ENCODE data around the gene PPP6R2. TPM values are rescaled to one million over a fixed set of nuclear protein-coding genes. Genes with fewer than 3 reads are reported as not detected.

Gene PPP6R2
- polyA plus RNA-seq, 1 experiment = 46.4 TPM

GRCh38 chr22:50467341-50467740, 124.2 kb downstream of the PPP6R2 start:
- Histone ChIP-seq H3K27me3 (ENCODE audit: control insufficient read depth, insufficient read depth, low read length) (no peaks in the 10 kb centered on the region), H3K36me3 (ENCODE audit: control insufficient read depth, insufficient read depth, low read length) (peaks cover 51% of the 10 kb centered on the region), H3K4me3 (ENCODE audit: low read depth, low read length) (no peak overlapping the region)
- POLR2A ChIA-PET = no interaction called here
- no peak for DNase-seq (ENCODE audit: low read depth)
- CTCF ChIA-PET = no interaction called here
- TF ChIP-seq, protein P1, sequence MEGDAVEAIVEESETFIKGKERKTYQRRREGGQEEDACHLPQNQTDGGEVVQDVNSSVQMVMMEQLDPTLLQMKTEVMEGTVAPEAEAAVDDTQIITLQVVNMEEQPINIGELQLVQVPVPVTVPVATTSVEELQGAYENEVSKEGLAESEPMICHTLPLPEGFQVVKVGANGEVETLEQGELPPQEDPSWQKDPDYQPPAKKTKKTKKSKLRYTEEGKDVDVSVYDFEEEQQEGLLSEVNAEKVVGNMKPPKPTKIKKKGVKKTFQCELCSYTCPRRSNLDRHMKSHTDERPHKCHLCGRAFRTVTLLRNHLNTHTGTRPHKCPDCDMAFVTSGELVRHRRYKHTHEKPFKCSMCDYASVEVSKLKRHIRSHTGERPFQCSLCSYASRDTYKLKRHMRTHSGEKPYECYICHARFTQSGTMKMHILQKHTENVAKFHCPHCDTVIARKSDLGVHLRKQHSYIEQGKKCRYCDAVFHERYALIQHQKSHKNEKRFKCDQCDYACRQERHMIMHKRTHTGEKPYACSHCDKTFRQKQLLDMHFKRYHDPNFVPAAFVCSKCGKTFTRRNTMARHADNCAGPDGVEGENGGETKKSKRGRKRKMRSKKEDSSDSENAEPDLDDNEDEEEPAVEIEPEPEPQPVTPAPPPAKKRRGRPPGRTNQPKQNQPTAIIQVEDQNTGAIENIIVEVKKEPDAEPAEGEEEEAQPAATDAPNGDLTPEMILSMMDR (IDR thresholded peaks at IDR 0.05; ENCODE audit: insufficient read depth, low read depth, low read length) = no peak

- no peak for DNase-seq (ENCODE audit: low read depth)
- TF ChIP-seq, protein P1 (IDR thresholded peaks at IDR 0.05; ENCODE audit: insufficient read depth, low read depth, low read length) = no peak
- peaks cover 46% of the 10 kb centered on the region for H3K36me3 ChIP-seq (ENCODE audit: control insufficient read depth, insufficient read depth, low read length)
- no peaks in the 10 kb centered on the region for H3K27me3 ChIP-seq (ENCODE audit: control insufficient read depth, insufficient read depth, low read length)
- ChIA-PET POLR2A (no interaction called here), CTCF (no interaction called here)
- no peak overlapping the region for H3K4me3 ChIP-seq (ENCODE audit: low read depth, low read length)
Measured at GRCh38 chr22:50467773-50468440, 124.8 kb downstream of the PPP6R2 start.

DNA sequence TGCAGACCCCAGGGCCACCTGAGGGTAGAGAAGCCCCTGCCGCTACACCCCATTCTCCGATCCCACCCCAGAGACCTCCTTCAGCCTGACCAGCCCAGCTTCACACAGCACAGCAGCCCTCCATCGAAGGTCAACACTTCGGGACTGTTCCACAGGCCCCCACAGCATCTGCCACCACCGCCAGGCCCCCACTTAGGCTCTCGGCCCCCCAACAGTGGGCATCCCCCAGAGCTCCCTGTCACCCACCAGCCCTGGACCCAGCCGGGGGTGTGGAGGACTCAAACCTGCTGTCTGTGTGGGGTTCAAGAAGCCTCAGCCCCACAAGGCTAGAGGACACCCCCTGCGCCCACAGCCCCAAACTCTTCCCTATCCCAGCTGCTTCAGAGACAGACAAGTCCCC, 125.5 kb downstream of the PPP6R2 start:
- CTCF ChIA-PET = interaction anchor here (0.6 kb wide), 1 partner anchor 12 kb away, joined by 3 read pairs; no protein-coding TSS in a partner anchor
- H3K4me3 ChIP-seq (ENCODE audit: low read depth, low read length) = no peak overlapping the region
- TF ChIP-seq, protein P1 (IDR thresholded peaks at IDR 0.05; ENCODE audit: insufficient read depth, low read depth, low read length) = no peak

DNA sequence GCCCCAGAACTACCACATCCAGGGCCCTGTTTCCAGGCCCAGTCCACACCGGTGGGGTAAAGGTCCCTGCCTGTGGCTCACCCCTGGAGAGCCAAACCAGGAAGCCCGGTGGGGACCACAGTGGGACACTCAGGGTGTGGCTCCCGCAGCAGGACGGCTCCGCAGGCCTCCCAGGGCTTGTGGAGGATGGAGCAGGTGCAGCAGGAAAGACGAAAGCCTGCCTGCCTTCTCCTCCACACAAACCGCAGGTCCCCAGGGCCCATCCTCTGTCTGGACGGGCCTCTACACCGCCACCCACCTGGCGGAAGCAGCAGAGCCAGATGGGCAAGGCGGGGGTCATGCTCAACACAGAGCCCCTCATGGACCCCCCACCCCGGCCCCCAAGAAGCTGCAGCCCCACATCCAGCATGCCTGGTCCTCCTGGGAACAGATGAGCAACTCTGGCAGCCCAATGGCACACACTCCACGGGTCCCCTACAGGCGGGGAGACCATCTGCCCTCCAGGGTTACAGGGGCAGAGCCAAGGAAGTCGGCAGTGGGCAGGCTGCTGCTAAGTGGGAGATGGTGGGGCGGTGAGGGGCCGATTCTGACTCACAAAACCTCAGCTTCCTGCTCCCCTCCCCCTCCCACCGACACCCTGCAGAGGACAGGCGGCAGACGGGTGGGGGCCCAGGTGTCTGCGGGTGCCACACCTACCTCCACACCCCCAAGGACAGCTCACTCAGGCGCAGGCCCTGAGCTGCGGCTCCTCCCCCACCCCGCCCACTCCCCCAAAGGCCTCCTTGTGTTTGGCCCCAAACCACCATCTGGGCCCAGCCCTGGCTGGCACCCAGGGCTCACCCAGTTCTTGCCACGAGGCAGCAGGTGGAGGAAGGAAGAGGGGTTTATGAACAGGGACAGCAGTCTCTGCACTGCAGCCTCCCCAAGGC, 126.5 kb downstream of the PPP6R2 start:
- no peak for DNase-seq (ENCODE audit: low read depth)
- POLR2A ChIA-PET = no interaction called here
- TF ChIP-seq, protein P1 (IDR thresholded peaks at IDR 0.05; ENCODE audit: insufficient read depth, low read depth, low read length) = no peak
- H3K4me3 ChIP-seq (ENCODE audit: low read depth, low read length) = no peak overlapping the region
- H3K27me3 ChIP-seq (ENCODE audit: control insufficient read depth, insufficient read depth, low read length) = no peaks in the 10 kb centered on the region
- CTCF ChIA-PET = interaction anchor here (1.2 kb wide), 1 partner anchor 56 kb away, joined by 3 read pairs; the partner anchor contains the start of gene SCO2
- peaks cover 34% of the 10 kb centered on the region for H3K36me3 ChIP-seq (ENCODE audit: control insufficient read depth, insufficient read depth, low read length)

More for the DNA sequence above, 125.5 kb downstream of the PPP6R2 start:
- DNase-seq (ENCODE audit: low read depth) = no peak
- Histone ChIP-seq H3K36me3 (ENCODE audit: control insufficient read depth, insufficient read depth, low read length) (peaks cover 43% of the 10 kb centered on the region), H3K27me3 (ENCODE audit: control insufficient read depth, insufficient read depth, low read length) (no peaks in the 10 kb centered on the region)
- POLR2A ChIA-PET = no interaction called here

GRCh38 chr22:50470491-50470890, 127.4 kb downstream of the PPP6R2 start:
- CTCF ChIA-PET = interaction anchor here (1.2 kb wide), 1 partner anchor 55 kb away, joined by 3 read pairs; the partner anchor contains the start of gene SCO2
- POLR2A ChIA-PET = no interaction called here
- peaks cover 26% of the 10 kb centered on the region for H3K36me3 ChIP-seq (ENCODE audit: control insufficient read depth, insufficient read depth, low read length)
- no peaks in the 10 kb centered on the region for H3K27me3 ChIP-seq (ENCODE audit: control insufficient read depth, insufficient read depth, low read length)
- TF ChIP-seq, protein P1 (IDR thresholded peaks at IDR 0.05; ENCODE audit: insufficient read depth, low read depth, low read length) = no peak
- no peak for DNase-seq (ENCODE audit: low read depth)
- no peak overlapping the region for H3K4me3 ChIP-seq (ENCODE audit: low read depth, low read length)

All from BJ (cell line).